Left ventricle myocardium inferior (tissue), 1 donor: ENCODE results near the gene ST6GALNAC5. TPM values are rescaled to one million over a fixed set of nuclear protein-coding genes. Genes with fewer than 3 reads are reported as not detected.

Source experiments
- DNase-seq: peaks from one replicate; pipeline ENCODE4 v3.0.0-alpha.2; 2020
- H3K27ac ChIP-seq: fragments of 200-600 bp; replicated peaks from 2 replicates; pipeline ENCODE4 v1.8.0; 2021
- H3K27me3 ChIP-seq: fragments of 200-600 bp; 2 replicates; pipeline ENCODE4 v1.8.0; 2021; ENCODE audit warnings: low read depth
- H3K36me3 ChIP-seq: fragments of 200-600 bp; 2 replicates; pipeline ENCODE4 v1.8.0; 2021
- H3K4me1 ChIP-seq: fragments of 200-600 bp; 2 replicates; pipeline ENCODE4 v1.8.0; 2021
- H3K4me3 ChIP-seq: fragments of 200-600 bp; 2 replicates; pipeline ENCODE4 v1.8.0; 2021; ENCODE audit warnings: mild to moderate bottlenecking, moderate library complexity
- H3K9me3 ChIP-seq: fragments of 200-600 bp; replicated peaks from 2 replicates; pipeline ENCODE4 v1.8.0; 2021
- intact Hi-C: fragments of 100-400 bp; cut with micrococcal nuclease; formaldehyde crosslinking; loops from one replicate; pipeline ENCODE4 v1.11.0; 2022
- total RNA-seq: library from RNA; stranded (reverse); fragmentation: NEBNext Ultra II Directional; extraction: Animal tissue kit (Norgen Biotek cat#: 25700); gene quantifications from one replicate; pipeline ENCODE4 v1.2.1, GENCODE V29; 2021
- TF ChIP-seq, protein P1 (sequence below): fragments of 200-600 bp; IDR thresholded peaks from 2 replicates; pipeline ENCODE4 v1.8.0; 2021; ENCODE audit warnings: antibody characterized with exemption, mild to moderate bottlenecking, borderline replicate concordance
- donor health status: DM: no; HTN: yes; CAD: no; lungs with severe emphysema.

ST6GALNAC5 gene
- total RNA-seq, 1 donor from 2014 or later: 0.41 TPM

DNA sequence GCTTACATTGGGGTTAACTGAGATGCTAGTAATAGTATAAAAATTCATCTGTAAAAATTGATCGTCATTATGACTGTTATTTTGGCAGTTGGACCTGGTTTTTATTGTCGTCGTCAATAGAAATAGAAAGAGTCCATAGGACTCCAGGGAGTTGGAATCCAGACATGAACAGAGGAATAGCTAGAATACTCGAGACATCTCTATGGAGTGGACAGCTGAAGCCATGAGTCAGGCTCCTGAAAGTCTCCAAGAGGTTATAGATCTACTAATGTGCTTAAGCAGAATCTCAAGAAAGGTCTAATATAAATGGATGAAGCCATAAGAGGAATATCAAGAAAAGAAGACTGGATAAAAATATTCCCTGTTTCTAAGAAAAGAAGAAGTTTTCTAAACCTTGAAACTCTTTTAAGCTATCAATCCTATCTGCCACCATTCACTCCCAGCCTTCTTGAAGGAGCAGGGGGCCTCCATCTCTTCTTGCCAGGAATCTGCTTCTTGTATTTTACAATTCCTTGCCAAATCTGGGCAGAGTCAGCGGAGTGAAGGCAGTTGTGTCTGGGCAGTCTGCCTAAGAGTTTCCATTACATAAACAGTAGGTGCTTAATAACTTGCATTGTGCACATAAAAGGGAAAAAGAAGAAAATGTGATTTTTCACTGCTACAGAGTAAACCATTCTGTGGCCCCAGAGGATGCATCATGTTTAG, 163.3 kb downstream of the ST6GALNAC5 start:
- no peaks in the 10 kb centered on the region for H3K36me3 ChIP-seq
- H3K27ac ChIP-seq: no peak overlapping the region
- peaks cover 45% of the 10 kb centered on the region for H3K27me3 ChIP-seq
- no peak for DNase-seq
- no peak overlapping the region for H3K4me3 ChIP-seq
- H3K9me3 ChIP-seq: no peaks in the 10 kb centered on the region
- no peaks in the 10 kb centered on the region for H3K4me1 ChIP-seq
- TF ChIP-seq, protein P1, sequence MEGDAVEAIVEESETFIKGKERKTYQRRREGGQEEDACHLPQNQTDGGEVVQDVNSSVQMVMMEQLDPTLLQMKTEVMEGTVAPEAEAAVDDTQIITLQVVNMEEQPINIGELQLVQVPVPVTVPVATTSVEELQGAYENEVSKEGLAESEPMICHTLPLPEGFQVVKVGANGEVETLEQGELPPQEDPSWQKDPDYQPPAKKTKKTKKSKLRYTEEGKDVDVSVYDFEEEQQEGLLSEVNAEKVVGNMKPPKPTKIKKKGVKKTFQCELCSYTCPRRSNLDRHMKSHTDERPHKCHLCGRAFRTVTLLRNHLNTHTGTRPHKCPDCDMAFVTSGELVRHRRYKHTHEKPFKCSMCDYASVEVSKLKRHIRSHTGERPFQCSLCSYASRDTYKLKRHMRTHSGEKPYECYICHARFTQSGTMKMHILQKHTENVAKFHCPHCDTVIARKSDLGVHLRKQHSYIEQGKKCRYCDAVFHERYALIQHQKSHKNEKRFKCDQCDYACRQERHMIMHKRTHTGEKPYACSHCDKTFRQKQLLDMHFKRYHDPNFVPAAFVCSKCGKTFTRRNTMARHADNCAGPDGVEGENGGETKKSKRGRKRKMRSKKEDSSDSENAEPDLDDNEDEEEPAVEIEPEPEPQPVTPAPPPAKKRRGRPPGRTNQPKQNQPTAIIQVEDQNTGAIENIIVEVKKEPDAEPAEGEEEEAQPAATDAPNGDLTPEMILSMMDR: no peak
- intact Hi-C loops: no loop called here

DNA sequence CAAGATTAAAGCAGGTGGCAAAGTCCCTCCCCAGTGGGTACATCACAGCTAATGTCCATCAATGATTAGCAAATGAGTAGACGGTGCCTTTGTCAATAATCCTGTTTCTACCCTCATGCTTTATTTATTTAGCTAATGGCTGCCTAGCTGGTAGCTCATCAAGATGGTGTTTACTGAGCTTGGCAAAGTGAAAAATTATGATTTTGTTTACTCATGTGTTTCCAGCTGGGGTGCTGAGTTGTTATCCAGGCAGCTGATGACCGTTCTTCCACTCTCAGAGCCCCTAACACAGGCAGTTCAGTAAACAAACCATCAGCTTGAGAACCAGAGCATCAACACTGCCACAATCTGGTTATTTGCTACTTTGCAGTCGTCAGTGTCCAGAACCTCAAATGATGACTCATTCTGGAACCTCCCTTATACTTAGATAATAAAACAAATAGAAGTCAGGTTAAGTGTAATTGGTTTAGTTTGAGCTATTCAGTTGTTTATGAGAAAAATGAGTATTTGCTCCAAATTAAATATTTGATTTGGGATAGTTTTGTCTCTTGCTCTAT, 163.9 kb downstream of the ST6GALNAC5 start:
- Histone ChIP-seq H3K27me3 (peaks cover 38% of the 10 kb centered on the region), H3K9me3 (no peaks in the 10 kb centered on the region), H3K4me3 (no peak overlapping the region), H3K27ac (no peak overlapping the region), H3K36me3 (no peaks in the 10 kb centered on the region), H3K4me1 (no peaks in the 10 kb centered on the region)
- intact Hi-C loops: no loop called here
- TF ChIP-seq, protein P1: no peak
- DNase-seq: no peak

DNA sequence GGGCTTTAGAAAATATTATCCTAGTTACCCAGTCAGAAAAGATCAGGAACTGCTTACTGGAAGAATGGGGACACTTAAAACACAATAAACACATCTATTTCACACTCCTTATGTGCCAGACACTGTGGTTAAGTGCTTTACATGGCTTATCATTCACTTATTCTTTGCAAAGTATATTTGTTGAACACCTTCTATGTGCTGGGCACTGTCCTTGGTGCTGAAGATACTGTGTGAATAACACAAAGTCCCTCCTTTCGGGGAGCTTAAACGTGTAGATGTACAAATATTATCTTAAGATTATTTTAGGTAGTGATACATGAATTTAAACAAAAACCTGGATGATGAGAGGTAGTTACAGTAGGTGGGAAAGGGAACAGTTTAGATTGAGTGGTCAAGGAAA, 169.3 kb downstream of the ST6GALNAC5 start:
- no peak overlapping the region for H3K27ac ChIP-seq
- intact Hi-C loops: no loop called here
- no peak overlapping the region for H3K4me3 ChIP-seq
- no peak for DNase-seq
- peaks cover 11% of the 10 kb centered on the region for H3K27me3 ChIP-seq
- no peaks in the 10 kb centered on the region for H3K4me1 ChIP-seq
- TF ChIP-seq, protein P1: no peak
- no peaks in the 10 kb centered on the region for H3K36me3 ChIP-seq
- peaks cover 7% of the 10 kb centered on the region for H3K9me3 ChIP-seq

DNA sequence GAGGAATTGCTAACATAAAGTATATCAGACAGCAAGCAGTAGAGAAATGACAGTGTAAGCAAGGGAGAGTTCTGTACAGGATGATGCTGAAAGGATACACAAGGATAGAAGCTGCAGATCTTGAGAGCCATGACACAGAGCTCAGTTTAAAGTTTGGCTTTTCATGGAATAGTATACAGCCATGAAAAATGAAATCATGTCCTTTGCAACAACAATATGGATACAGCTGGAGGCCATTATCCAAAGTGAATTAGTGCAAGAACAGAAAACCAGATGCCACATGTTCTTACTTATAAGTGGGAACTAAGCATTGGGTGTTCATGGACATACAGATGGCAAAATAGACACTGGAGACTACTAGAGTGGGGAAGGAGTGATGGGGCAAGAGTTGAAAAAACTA, 169.8 kb downstream of the ST6GALNAC5 start:
- H3K9me3 ChIP-seq: peaks cover 7% of the 10 kb centered on the region

DNA sequence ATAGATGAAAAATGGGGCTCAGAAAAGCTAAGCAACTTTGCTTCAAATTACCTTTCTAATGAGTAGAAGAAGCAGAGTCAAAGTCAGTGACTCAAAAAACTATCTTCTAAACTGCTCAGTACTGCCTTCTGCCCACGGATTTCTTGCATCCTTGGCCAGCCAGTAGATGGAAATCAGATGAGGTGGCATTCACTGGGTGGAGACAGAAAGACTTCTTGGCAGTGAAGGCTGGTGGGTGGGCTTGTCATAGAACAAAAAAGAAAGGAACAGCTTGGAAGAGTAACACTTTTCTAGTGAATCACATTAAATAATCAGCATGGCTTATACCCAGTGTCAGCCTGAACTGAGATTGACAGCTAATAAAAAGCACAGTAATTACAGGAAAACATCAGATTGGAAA, 170.7 kb downstream of the ST6GALNAC5 start:
- H3K27me3 ChIP-seq: peaks cover 11% of the 10 kb centered on the region
- H3K36me3 ChIP-seq: no peaks in the 10 kb centered on the region
- H3K4me3 ChIP-seq: no peak overlapping the region
- TF ChIP-seq, protein P1: no peak
- no peaks in the 10 kb centered on the region for H3K4me1 ChIP-seq
- H3K9me3 ChIP-seq: peaks cover 7% of the 10 kb centered on the region
- DNase-seq: no peak
- H3K27ac ChIP-seq: no peak overlapping the region
- intact Hi-C loops: no loop called here

More for the DNA sequence above, 169.8 kb downstream of the ST6GALNAC5 start:
- Histone ChIP-seq H3K4me1 (no peaks in the 10 kb centered on the region), H3K4me3 (no peak overlapping the region), H3K36me3 (no peaks in the 10 kb centered on the region), H3K27ac (no peak overlapping the region), H3K27me3 (peaks cover 11% of the 10 kb centered on the region)
- TF ChIP-seq, protein P1: no peak
- no peak for DNase-seq
- intact Hi-C loops: no loop called here
